WTC11 (cell line): ENCODE measurements around the gene MYRF.
A peak's percentile ranks its signal among the peaks of the same experiment; 100 is the strongest.

Experiments
- CREM ChIP-seq: sonication (generic); formaldehyde crosslinking; IDR thresholded peaks from 2 replicates; pipeline ENCODE4 v1.8.1; 2022; ENCODE audit warnings: mild to moderate bottlenecking, missing genetic modification reagents, moderate library complexity
- FOXP1 ChIP-seq: sonication (generic); formaldehyde crosslinking; IDR thresholded peaks from 2 replicates; pipeline ENCODE4 v1.8.0; 2022; ENCODE audit warnings: missing genetic modification reagents, mild to moderate bottlenecking, moderate library complexity, borderline replicate concordance
- JUN ChIP-seq: sonication (generic); formaldehyde crosslinking; IDR thresholded peaks from 2 replicates; pipeline ENCODE4 v1.8.0; 2023; ENCODE audit warnings: mild to moderate bottlenecking, missing genetic modification reagents
- ZNF416 ChIP-seq: fragments of 250-450 bp; sonication (Bioruptor Pico); IDR thresholded peaks from 2 replicates; pipeline ENCODE4 v1.9.0; 2021; ENCODE audit warnings: mild to moderate bottlenecking, inconsistent platforms
- TF ChIP-seq, protein P1 (sequence below): fragments of 200-600 bp; IDR thresholded peaks from 2 replicates; pipeline ENCODE4 v1.8.0; 2022; ENCODE audit warnings: antibody characterized with exemption
- TF ChIP-seq, protein P2 (sequence below): sonication (generic); formaldehyde crosslinking; IDR thresholded peaks from 2 replicates; pipeline ENCODE4 v1.8.1; 2023; ENCODE audit warnings: mild to moderate bottlenecking, missing genetic modification reagents, moderate library complexity
- TF ChIP-seq, protein P3 (sequence below): sonication (generic); formaldehyde crosslinking; IDR thresholded peaks from 2 replicates; pipeline ENCODE4 v1.8.0; 2022; ENCODE audit warnings: mild to moderate bottlenecking, missing genetic modification reagents
- TF ChIP-seq, protein P4 (sequence below): sonication (generic); formaldehyde crosslinking; IDR thresholded peaks from 2 replicates; pipeline ENCODE4 v1.8.1; 2022; ENCODE audit warnings: low read depth, missing genetic modification reagents, borderline replicate concordance
- TF ChIP-seq, protein P5 (sequence below): sonication (generic); formaldehyde crosslinking; IDR thresholded peaks from 2 replicates; pipeline ENCODE4 v1.8.0; 2023; ENCODE audit warnings: missing genetic modification reagents
- TF ChIP-seq, protein P6 (sequence below): sonication (generic); formaldehyde crosslinking; IDR thresholded peaks from 2 replicates; pipeline ENCODE4 v1.8.1; 2023; ENCODE audit warnings: mild to moderate bottlenecking, missing genetic modification reagents, borderline replicate concordance

DNA sequence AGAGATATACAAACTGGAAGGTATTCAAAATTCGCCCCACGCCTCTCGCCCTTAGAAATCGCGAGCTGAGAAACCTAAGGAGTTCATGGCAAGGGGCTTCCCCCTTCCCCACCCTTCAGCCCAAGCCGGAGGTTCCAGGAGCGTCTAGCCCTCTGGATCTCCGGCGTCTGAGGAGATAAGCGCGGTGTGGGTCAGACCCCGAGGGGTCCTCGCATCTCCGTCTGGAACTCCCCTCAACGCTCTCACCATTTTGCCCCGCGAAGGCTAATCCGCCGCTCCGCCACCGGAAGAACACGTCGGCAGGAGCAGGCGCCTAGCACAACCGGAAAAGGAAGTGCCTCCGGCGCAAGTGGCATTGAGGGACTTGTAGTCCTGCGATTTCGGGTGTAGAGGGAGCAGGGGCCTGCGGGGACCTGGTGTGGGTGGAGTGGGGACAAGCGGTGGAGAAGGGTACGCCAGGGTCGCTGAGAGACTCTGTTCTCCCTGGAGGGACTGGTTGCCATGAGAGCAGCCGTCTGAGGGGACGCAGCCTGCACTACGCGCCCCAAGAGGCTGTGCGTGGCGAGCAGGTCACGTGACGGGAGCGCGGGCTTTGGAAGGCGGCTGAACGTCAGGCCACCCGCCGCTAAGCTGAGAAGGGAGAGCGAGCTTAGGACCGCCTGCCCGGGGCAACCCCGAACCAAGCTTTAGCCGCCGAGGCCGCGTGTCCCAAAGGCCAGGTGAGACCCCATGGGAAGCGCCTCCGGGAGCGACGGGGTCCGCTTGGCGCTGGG, 40.1 kb downstream of the MYRF start, which contains the start of the genes FEN1 and TMEM258:
- TF ChIP-seq, protein P1, sequence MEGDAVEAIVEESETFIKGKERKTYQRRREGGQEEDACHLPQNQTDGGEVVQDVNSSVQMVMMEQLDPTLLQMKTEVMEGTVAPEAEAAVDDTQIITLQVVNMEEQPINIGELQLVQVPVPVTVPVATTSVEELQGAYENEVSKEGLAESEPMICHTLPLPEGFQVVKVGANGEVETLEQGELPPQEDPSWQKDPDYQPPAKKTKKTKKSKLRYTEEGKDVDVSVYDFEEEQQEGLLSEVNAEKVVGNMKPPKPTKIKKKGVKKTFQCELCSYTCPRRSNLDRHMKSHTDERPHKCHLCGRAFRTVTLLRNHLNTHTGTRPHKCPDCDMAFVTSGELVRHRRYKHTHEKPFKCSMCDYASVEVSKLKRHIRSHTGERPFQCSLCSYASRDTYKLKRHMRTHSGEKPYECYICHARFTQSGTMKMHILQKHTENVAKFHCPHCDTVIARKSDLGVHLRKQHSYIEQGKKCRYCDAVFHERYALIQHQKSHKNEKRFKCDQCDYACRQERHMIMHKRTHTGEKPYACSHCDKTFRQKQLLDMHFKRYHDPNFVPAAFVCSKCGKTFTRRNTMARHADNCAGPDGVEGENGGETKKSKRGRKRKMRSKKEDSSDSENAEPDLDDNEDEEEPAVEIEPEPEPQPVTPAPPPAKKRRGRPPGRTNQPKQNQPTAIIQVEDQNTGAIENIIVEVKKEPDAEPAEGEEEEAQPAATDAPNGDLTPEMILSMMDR: no peak
- no peak for TF ChIP-seq ZNF416 (CRISPR knock-in tag)
- TF ChIP-seq, protein P2, sequence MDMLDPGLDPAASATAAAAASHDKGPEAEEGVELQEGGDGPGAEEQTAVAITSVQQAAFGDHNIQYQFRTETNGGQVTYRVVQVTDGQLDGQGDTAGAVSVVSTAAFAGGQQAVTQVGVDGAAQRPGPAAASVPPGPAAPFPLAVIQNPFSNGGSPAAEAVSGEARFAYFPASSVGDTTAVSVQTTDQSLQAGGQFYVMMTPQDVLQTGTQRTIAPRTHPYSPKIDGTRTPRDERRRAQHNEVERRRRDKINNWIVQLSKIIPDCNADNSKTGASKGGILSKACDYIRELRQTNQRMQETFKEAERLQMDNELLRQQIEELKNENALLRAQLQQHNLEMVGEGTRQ: peak; percentile 99
- TF ChIP-seq, protein P3, sequence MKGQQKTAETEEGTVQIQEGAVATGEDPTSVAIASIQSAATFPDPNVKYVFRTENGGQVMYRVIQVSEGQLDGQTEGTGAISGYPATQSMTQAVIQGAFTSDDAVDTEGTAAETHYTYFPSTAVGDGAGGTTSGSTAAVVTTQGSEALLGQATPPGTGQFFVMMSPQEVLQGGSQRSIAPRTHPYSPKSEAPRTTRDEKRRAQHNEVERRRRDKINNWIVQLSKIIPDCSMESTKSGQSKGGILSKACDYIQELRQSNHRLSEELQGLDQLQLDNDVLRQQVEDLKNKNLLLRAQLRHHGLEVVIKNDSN (CRISPR knock-in tag): peak; percentile 100
- TF ChIP-seq CREM (CRISPR knock-in tag): peak; percentile 66; the same call in 1 of the 2 replicates
- TF ChIP-seq, protein P4, sequence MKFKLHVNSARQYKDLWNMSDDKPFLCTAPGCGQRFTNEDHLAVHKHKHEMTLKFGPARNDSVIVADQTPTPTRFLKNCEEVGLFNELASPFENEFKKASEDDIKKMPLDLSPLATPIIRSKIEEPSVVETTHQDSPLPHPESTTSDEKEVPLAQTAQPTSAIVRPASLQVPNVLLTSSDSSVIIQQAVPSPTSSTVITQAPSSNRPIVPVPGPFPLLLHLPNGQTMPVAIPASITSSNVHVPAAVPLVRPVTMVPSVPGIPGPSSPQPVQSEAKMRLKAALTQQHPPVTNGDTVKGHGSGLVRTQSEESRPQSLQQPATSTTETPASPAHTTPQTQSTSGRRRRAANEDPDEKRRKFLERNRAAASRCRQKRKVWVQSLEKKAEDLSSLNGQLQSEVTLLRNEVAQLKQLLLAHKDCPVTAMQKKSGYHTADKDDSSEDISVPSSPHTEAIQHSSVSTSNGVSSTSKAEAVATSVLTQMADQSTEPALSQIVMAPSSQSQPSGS: no peak
- TF ChIP-seq JUN (CRISPR knock-in tag): peak; percentile 58; the same call in 1 of the 2 replicates
- TF ChIP-seq, protein P5, sequence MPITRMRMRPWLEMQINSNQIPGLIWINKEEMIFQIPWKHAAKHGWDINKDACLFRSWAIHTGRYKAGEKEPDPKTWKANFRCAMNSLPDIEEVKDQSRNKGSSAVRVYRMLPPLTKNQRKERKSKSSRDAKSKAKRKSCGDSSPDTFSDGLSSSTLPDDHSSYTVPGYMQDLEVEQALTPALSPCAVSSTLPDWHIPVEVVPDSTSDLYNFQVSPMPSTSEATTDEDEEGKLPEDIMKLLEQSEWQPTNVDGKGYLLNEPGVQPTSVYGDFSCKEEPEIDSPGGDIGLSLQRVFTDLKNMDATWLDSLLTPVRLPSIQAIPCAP (CRISPR knock-in tag): 0 out of 2 replicates have a peak, but pooled peaks have one; percentile 14
- TF ChIP-seq, protein P6, sequence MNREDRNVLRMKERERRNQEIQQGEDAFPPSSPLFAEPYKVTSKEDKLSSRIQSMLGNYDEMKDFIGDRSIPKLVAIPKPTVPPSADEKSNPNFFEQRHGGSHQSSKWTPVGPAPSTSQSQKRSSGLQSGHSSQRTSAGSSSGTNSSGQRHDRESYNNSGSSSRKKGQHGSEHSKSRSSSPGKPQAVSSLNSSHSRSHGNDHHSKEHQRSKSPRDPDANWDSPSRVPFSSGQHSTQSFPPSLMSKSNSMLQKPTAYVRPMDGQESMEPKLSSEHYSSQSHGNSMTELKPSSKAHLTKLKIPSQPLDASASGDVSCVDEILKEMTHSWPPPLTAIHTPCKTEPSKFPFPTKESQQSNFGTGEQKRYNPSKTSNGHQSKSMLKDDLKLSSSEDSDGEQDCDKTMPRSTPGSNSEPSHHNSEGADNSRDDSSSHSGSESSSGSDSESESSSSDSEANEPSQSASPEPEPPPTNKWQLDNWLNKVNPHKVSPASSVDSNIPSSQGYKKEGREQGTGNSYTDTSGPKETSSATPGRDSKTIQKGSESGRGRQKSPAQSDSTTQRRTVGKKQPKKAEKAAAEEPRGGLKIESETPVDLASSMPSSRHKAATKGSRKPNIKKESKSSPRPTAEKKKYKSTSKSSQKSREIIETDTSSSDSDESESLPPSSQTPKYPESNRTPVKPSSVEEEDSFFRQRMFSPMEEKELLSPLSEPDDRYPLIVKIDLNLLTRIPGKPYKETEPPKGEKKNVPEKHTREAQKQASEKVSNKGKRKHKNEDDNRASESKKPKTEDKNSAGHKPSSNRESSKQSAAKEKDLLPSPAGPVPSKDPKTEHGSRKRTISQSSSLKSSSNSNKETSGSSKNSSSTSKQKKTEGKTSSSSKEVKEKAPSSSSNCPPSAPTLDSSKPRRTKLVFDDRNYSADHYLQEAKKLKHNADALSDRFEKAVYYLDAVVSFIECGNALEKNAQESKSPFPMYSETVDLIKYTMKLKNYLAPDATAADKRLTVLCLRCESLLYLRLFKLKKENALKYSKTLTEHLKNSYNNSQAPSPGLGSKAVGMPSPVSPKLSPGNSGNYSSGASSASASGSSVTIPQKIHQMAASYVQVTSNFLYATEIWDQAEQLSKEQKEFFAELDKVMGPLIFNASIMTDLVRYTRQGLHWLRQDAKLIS (CRISPR knock-in tag): no peak
- TF ChIP-seq FOXP1 (CRISPR knock-in tag): 0 out of 2 replicates have a peak, but pooled peaks have one; percentile 40
